GM12878 (cell line): Measurements from ENCODE around the gene DHX34. TPM values are rescaled to one million over a fixed set of nuclear protein-coding genes. Genes with fewer than 3 reads are reported as not detected.

Experiments
- BHLHE40 ChIP-seq, 2 experiments: fragments of 450-650 bp in 1 of 2; IDR thresholded peaks; 2 replicates each; pipeline ENCODE4 v1.6.1; 2011 to 2017; ENCODE audit warnings: low read depth in 2 of 2, borderline replicate concordance in 1 of 2, improper control_type of control experiment in 1 of 2, low read length in 1 of 2, mild to moderate bottlenecking in 1 of 2
- CBFB ChIP-seq: IDR thresholded peaks from 2 replicates; pipeline ENCODE4 v1.6.1; 2016; ENCODE audit warnings: antibody characterized with exemption, low read depth
- EED ChIP-seq: sonication (generic); IDR thresholded peaks from 2 replicates; pipeline ENCODE4 v1.6.1; 2016; ENCODE audit warnings: antibody characterized with exemption, low read depth
- GATAD2B ChIP-seq: fragments of 450-650 bp; conservative IDR thresholded peaks from 2 replicates; pipeline ENCODE4 v1.6.1; 2017; ENCODE audit warnings: low read depth, mild to moderate bottlenecking, moderate library complexity
- MEF2B ChIP-seq: fragments of 450-650 bp; IDR thresholded peaks from 2 replicates; pipeline ENCODE4 v1.6.1; 2018; ENCODE audit warnings: mild to moderate bottlenecking, moderate library complexity; ENCODE audit not compliant: partially characterized antibody, poor library complexity, severe bottlenecking
- PAX5 ChIP-seq: IDR thresholded peaks from 2 replicates; pipeline ENCODE4 v1.6.1; 2011; ENCODE audit warnings: low read depth, low read length, borderline replicate concordance
- SMARCA5 ChIP-seq: fragments of 450-650 bp; IDR thresholded peaks from 2 replicates; pipeline ENCODE4 v1.6.1; 2017; ENCODE audit warnings: mild to moderate bottlenecking
- SMC3 ChIP-seq: IDR thresholded peaks from 2 replicates; pipeline ENCODE4 v1.6.1; 2011; ENCODE audit warnings: low read length, improper control_type of control experiment, borderline replicate concordance
- polyA plus RNA-seq, 11 experiments: library from polyadenylated mRNA; depleted of rRNA in 4 of 11; unstranded in 6 of 11; stranded (reverse) in 5 of 11; fragments of >200 nt; fragmentation: Nextera tagmentation in 4 of 11; fragmentation: Illumina TruSeq in 1 of 11; extraction: Ambion mirVana in 4 of 11; extraction: Trizol in 1 of 11; gene quantifications; 1 replicate in 1 of 11; 2 replicates in 10 of 11; pipeline versions ENCODE4 v1.2.1 to v1.2.3, GENCODE V29; 2011 to 2016; ENCODE audit warnings: inconsistent platforms in 2 of 11, missing spikeins in 2 of 11, low read depth in 1 of 11
- total RNA-seq, 4 experiments: library from RNA; depleted of rRNA in 3 of 4; stranded (reverse); fragments of >200 nt in 3 of 4; fragmentation: Illumina TruSeq in 1 of 4; extraction: Trizol in 1 of 4; gene quantifications; 2 replicates each; pipeline versions ENCODE4 v1.2.1 to v1.2.3, GENCODE V29; 2013 to 2021
- TF ChIP-seq, protein P1 (sequence below): fragments of 450-650 bp; IDR thresholded peaks from 2 replicates; pipeline ENCODE4 v1.6.1; 2017; ENCODE audit warnings: mild to moderate bottlenecking
- TF ChIP-seq, protein P2 (sequence below): fragments of 450-650 bp; IDR thresholded peaks from 2 replicates; pipeline ENCODE4 v1.6.1; 2018; ENCODE audit warnings: borderline replicate concordance, mild to moderate bottlenecking; ENCODE audit not compliant: partially characterized antibody

DHX34 gene
- total and polyA plus RNA-seq, 10 of the 15 experiments (the other 5 are each of a cell fraction or from before 2014, with no cell fraction given): 0.19 to 16.9 (median 10.5) TPM

DNA sequence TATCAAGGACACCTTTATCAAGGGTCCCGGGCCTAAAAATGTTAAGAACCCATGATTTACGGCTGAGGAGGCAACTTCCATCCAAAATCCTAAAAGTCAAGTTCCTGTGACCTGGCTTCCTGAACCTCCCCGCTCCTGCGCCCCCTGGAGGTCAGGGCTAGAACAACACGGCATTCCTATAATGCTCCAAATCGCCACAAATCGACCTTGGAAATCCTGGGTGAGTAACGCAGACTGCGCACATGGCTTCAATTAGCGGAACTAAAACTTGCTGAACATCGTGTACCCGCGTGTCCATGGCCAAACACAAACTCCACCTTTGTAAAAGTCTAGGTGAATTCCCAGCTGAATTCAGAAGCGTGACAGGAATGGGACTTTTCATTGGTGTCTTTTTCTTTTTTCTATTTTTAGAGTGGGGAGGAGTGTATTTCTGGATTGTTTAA is 43.8 kb upstream of the DHX34 start (continued):
- peak; percentile 73 for TF ChIP-seq MEF2B
- TF ChIP-seq BHLHE40 (IDR thresholded peaks at IDR 0.05; ENCODE audit: borderline replicate concordance in 1 of 2, low read depth in 2 of 2, low read length in 1 of 2): peak; percentile 60 to 68; a peak in 3 of 4 replicates
- peak; percentile 63; the same call in 1 of the 2 replicates for TF ChIP-seq SMARCA5
- TF ChIP-seq EED: peak; percentile 89
- TF ChIP-seq PAX5: peak; percentile 87
- TF ChIP-seq, protein P1, sequence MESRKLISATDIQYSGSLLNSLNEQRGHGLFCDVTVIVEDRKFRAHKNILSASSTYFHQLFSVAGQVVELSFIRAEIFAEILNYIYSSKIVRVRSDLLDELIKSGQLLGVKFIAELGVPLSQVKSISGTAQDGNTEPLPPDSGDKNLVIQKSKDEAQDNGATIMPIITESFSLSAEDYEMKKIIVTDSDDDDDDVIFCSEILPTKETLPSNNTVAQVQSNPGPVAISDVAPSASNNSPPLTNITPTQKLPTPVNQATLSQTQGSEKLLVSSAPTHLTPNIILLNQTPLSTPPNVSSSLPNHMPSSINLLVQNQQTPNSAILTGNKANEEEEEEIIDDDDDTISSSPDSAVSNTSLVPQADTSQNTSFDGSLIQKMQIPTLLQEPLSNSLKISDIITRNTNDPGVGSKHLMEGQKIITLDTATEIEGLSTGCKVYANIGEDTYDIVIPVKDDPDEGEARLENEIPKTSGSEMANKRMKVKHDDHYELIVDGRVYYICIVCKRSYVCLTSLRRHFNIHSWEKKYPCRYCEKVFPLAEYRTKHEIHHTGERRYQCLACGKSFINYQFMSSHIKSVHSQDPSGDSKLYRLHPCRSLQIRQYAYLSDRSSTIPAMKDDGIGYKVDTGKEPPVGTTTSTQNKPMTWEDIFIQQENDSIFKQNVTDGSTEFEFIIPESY: no peak
- TF ChIP-seq, protein P2, sequence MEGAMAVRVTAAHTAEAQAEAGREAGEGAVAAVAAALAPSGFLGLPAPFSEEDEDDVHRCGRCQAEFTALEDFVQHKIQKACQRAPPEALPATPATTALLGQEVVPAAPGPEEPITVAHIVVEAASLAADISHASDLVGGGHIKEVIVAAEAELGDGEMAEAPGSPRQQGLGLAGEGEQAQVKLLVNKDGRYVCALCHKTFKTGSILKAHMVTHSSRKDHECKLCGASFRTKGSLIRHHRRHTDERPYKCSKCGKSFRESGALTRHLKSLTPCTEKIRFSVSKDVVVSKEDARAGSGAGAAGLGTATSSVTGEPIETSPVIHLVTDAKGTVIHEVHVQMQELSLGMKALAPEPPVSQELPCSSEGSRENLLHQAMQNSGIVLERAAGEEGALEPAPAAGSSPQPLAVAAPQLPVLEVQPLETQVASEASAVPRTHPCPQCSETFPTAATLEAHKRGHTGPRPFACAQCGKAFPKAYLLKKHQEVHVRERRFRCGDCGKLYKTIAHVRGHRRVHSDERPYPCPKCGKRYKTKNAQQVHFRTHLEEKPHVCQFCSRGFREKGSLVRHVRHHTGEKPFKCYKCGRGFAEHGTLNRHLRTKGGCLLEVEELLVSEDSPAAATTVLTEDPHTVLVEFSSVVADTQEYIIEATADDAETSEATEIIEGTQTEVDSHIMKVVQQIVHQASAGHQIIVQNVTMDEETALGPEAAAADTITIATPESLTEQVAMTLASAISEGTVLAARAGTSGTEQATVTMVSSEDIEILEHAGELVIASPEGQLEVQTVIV: no peak
- peak; percentile 32; the same call in 1 of the 2 replicates for TF ChIP-seq SMC3
- no peak for TF ChIP-seq CBFB
- peak; percentile 47; the same call in 1 of the 2 replicates for TF ChIP-seq GATAD2B
